ENCODE data around the gene PALLD.

PALLD gene

GRCh38 chr4:168667376-168667775, 170.5 kb downstream of the PALLD start:
- Histone ChIP-seq H3K9me3 (no peaks in the 10 kb centered on the region), H3K4me3 (ENCODE audit: low read depth, low read length) (no peak overlapping the region), H3K4me1 (no peaks in the 10 kb centered on the region), H3K27me3 (no peaks in the 10 kb centered on the region), H3K36me3 (no peaks in the 10 kb centered on the region)
- TF ChIP-seq, protein P1, sequence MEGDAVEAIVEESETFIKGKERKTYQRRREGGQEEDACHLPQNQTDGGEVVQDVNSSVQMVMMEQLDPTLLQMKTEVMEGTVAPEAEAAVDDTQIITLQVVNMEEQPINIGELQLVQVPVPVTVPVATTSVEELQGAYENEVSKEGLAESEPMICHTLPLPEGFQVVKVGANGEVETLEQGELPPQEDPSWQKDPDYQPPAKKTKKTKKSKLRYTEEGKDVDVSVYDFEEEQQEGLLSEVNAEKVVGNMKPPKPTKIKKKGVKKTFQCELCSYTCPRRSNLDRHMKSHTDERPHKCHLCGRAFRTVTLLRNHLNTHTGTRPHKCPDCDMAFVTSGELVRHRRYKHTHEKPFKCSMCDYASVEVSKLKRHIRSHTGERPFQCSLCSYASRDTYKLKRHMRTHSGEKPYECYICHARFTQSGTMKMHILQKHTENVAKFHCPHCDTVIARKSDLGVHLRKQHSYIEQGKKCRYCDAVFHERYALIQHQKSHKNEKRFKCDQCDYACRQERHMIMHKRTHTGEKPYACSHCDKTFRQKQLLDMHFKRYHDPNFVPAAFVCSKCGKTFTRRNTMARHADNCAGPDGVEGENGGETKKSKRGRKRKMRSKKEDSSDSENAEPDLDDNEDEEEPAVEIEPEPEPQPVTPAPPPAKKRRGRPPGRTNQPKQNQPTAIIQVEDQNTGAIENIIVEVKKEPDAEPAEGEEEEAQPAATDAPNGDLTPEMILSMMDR (IDR thresholded peaks at IDR 0.05; ENCODE audit: low read depth, low read length): no peak
- no peak for DNase-seq

DNA sequence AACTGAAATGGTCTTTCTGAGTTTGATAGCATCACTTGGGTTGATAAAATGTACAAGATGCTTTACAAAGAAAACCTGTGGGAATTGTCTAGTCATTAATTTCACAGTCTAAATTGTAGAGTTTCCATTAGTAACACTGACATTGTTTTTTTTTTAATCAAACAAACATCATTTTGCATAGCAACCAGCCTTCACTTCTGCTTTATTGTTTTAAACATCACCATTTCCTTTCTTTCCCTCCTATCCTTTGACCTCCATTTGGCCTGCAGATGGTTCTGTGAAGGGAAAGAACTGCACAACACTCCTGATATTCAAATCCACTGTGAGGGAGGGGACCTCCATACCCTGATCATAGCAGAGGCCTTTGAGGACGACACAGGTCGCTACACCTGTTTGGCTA, 171.1 kb downstream of the PALLD start:
- Histone ChIP-seq H3K36me3 (no peaks in the 10 kb centered on the region), H3K9me3 (no peaks in the 10 kb centered on the region), H3K4me3 (ENCODE audit: low read depth, low read length) (no peak overlapping the region), H3K27me3 (no peaks in the 10 kb centered on the region), H3K4me1 (no peaks in the 10 kb centered on the region)
- no peak for DNase-seq
- TF ChIP-seq, protein P1 (IDR thresholded peaks at IDR 0.05; ENCODE audit: low read depth, low read length): no peak

DNA sequence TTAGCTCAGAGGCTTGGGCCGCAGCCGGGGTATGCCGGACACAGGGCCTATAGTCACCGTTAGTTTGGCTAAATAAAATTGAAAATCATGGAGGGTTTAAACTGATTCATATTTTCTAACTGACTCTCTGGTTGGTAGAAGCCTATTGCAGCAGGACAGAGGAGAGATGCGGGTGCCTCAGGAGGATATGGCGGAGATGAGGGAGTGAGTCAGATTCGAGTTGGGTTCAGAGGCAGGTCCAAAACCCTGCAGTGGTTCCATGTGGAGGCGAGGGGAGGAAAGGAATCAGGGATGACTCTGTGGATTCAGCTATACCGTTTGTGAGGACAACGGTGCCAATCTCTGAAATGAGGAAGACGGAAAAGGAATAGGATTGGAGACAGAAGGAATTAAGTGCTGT, 176.6 kb downstream of the PALLD start:
- no peak overlapping the region for H3K4me3 ChIP-seq (ENCODE audit: low read depth, low read length)
- TF ChIP-seq, protein P1 (IDR thresholded peaks at IDR 0.05; ENCODE audit: low read depth, low read length): no peak
- H3K36me3 ChIP-seq: no peaks in the 10 kb centered on the region
- H3K4me1 ChIP-seq: no peaks in the 10 kb centered on the region
- DNase-seq: no peak
- H3K27me3 ChIP-seq: no peaks in the 10 kb centered on the region
- no peaks in the 10 kb centered on the region for H3K9me3 ChIP-seq

GRCh38 chr4:168674077-168674747, 177.4 kb downstream of the PALLD start:
- Histone ChIP-seq H3K36me3 (no peaks in the 10 kb centered on the region), H3K9me3 (no peaks in the 10 kb centered on the region), H3K4me3 (ENCODE audit: low read depth, low read length) (no peak overlapping the region), H3K4me1 (no peaks in the 10 kb centered on the region), H3K27me3 (no peaks in the 10 kb centered on the region)
- peak; percentile 42 for DNase-seq
- TF ChIP-seq, protein P1 (IDR thresholded peaks at IDR 0.05; ENCODE audit: low read depth, low read length): no peak

- no peak for DNase-seq
- Histone ChIP-seq H3K27me3 (no peaks in the 10 kb centered on the region), H3K9me3 (no peaks in the 10 kb centered on the region), H3K36me3 (no peaks in the 10 kb centered on the region), H3K4me1 (no peaks in the 10 kb centered on the region), H3K4me3 (ENCODE audit: low read depth, low read length) (no peak overlapping the region)
- TF ChIP-seq, protein P1 (IDR thresholded peaks at IDR 0.05; ENCODE audit: low read depth, low read length): no peak
These were observed 178.0 kb downstream of the PALLD start for GRCh38 chr4:168674866-168675265.

DNA sequence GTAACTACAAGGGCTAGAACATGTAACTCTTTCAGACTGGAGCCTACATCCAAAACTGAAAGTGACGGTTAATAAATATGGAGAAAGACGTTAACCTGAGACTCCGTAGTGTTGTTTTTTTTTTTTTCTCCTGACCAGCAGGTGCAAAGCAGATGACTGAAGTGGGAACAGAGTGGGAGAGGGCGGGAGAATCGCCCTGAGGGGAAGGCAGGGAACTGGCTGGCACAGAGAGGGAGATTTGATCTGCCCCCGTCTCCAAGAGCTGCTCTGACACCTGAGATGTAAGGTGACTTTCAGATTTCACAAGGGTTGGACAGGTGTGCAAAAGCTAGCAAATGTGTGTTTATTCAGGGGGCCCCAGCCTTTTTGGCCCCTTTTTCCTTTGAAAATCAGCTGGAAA, 180.2 kb downstream of the PALLD start:
- Histone ChIP-seq H3K4me3 (ENCODE audit: low read depth, low read length) (no peak overlapping the region), H3K4me1 (no peaks in the 10 kb centered on the region), H3K27me3 (no peaks in the 10 kb centered on the region), H3K36me3 (no peaks in the 10 kb centered on the region), H3K9me3 (no peaks in the 10 kb centered on the region)
- no peak for DNase-seq
- TF ChIP-seq, protein P1 (IDR thresholded peaks at IDR 0.05; ENCODE audit: low read depth, low read length): no peak
